Stimulated activated CD8-positive, alpha-beta memory T cell treated with anti-CD3 and anti-CD28 coated beads, Interleukin-2, amount 100 ng/mL, for 48 hours (primary cell): Measurements from ENCODE around the gene GON7.
"Not testable (repeated sequence)": the region's sequence is repeated elsewhere in the genome, so short reads cannot be mapped to it uniquely, and the experiment has no call there.

ENCODE experiments used
- DNase-seq, 2 donors: peaks; one replicate each; pipeline ENCODE4 v3.0.0-alpha.2; 2020; ENCODE audit warnings: low read depth in 2 of 2

GON7 gene

DNA sequence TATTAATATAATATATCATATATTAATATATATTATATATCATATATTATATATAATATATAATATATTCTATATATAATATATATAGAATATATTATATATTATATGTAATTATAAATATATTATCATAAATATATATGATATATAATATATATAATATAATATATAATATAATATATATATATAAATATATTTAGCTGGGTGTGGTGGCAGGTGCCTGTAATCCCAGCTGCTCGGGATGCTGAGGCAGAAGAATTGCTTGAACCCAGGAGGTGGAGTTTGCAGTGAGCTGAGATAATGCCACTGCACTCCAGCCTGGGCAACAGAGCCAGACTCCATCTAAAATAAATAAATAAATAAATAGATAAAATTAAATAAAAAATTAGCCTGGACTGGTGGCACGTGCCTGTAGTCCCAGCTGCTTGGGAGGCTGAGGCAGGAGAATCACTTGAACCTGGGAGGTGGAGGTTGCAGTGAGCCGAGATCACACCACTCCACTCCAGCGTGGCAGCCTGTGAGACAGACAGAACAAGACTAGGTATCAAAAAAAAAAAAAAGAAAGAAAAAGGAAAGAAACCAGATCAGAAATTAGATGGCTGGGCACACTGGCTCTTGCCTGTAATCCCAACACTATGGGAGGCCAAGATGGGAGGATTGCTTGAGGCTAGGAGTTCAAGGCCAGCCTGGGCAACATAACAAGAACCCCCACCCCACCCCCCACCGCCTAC is 47.1 kb downstream of the GON7 start:
- DNase-seq, result not testable (repeated sequence)

DNA sequence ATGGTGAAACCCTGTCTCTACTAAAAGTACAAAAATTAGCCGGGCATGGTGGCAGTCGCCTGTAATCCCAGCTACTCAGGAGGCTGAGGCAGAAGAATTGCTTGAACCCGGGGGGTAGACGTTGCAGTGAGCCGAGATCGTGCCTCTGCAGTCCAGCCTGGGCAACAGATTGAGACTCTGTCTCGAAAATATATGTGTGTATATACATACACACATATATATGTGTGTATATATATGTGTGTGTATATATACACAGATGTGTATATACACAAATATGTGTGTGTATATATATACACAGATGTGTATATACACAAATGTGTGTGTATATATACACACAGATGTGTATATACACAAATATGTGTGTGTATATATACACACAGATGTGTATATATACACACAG is 48.5 kb downstream of the GON7 start:
- not testable (repeated sequence) for DNase-seq

GRCh38 chr14:93156693-93157369 is 50.0 kb downstream of the GON7 start:
- DNase-seq, result no peak

- no peak for DNase-seq
Measured at GRCh38 chr14:93155667-93156066, 51.2 kb downstream of the GON7 start.

GRCh38 chr14:93153121-93153520 is 53.7 kb downstream of the GON7 start:
- DNase-seq, result no peak
